T47D (cell line): ENCODE results near the gene APAF1.
A peak's percentile ranks its signal among the peaks of the same experiment; 100 is the strongest.

Experiments
- DNase-seq, 2 experiments: peaks; one replicate each; pipeline versions ENCODE4 v3.0.0 to v3.0.0-alpha.2; 2011 to 2012; ENCODE audit warnings: low read depth in 1 of 2, low spot score in 1 of 2
- JUND ChIP-seq: IDR thresholded peaks from 2 replicates; pipeline ENCODE4 v1.6.1; 2012; ENCODE audit warnings: low read depth
- in situ Hi-C: cut with HindIII; loops from 2 replicates; pipeline ENCODE4 v1.10.0; 2016; ENCODE audit warnings: low sequenced_read_pairs, low pct_unique_long_range_greater_than_20kb

The APAF1 gene

GRCh38 chr12:98678236-98678945 is 33.3 kb downstream of the APAF1 start:
- in situ Hi-C loops, result no loop called here
- no peak for DNase-seq
- no peak for TF ChIP-seq JUND

- in situ Hi-C loops, result no loop called here
- no peak for DNase-seq
- no peak for TF ChIP-seq JUND
Measured at GRCh38 chr12:98678946-98679610, 34.0 kb downstream of the APAF1 start.

GRCh38 chr12:98679611-98680005 is 34.5 kb downstream of the APAF1 start:
- in situ Hi-C loops, result no loop called here
- no peak for DNase-seq
- TF ChIP-seq JUND, result no peak

- TF ChIP-seq JUND, result no peak
- in situ Hi-C loops, result no loop called here
- DNase-seq, result no peak
Measured at GRCh38 chr12:98684199-98684598, 39.1 kb downstream of the APAF1 start.

GRCh38 chr12:98686603-98687002 is 41.5 kb downstream of the APAF1 start:
- no peak for TF ChIP-seq JUND
- no peak for DNase-seq
- in situ Hi-C loops, result no loop called here

GRCh38 chr12:98691351-98691750 is 46.3 kb downstream of the APAF1 start:
- TF ChIP-seq JUND, result no peak
- in situ Hi-C loops, result no loop called here

GRCh38 chr12:98696036-98696646 is 51.1 kb downstream of the APAF1 start:
- DNase-seq, result no peak
- in situ Hi-C loops, result no loop called here
- no peak for TF ChIP-seq JUND

More at GRCh38 chr12:98691351-98691750, 46.3 kb downstream of the APAF1 start:
- DNase-seq, result no peak

GRCh38 chr12:98697209-98697608 is 52.1 kb downstream of the APAF1 start:
- in situ Hi-C loops, result no loop called here
- TF ChIP-seq JUND, result no peak
- DNase-seq, result no peak

- DNase-seq, result peak; percentile 70 to 86
- in situ Hi-C loops, result no loop called here
- no peak for TF ChIP-seq JUND
Measured at GRCh38 chr12:98698603-98699463, 53.7 kb downstream of the APAF1 start.

- no peak for DNase-seq
- no peak for TF ChIP-seq JUND
- in situ Hi-C loops, result no loop called here
Measured at GRCh38 chr12:98699586-98699985, 54.5 kb downstream of the APAF1 start.

GRCh38 chr12:98701166-98701565 is 56.1 kb downstream of the APAF1 start:
- DNase-seq, result peak in 1 of 2 experiments; percentile 44
- TF ChIP-seq JUND, result no peak
- in situ Hi-C loops, result no loop called here

GRCh38 chr12:98709022-98709421 is 63.9 kb downstream of the APAF1 start:
- TF ChIP-seq JUND, result no peak
- in situ Hi-C loops, result no loop called here
- DNase-seq, result no peak
